ENCODE data around the gene KIAA0513. TPM values are rescaled to one million over a fixed set of nuclear protein-coding genes. Genes with fewer than 3 reads are reported as not detected.

KIAA0513 gene
- total RNA-seq, 4 donors from 2014 or later = 18.5 to 41.3 (median 34.5) TPM

DNA sequence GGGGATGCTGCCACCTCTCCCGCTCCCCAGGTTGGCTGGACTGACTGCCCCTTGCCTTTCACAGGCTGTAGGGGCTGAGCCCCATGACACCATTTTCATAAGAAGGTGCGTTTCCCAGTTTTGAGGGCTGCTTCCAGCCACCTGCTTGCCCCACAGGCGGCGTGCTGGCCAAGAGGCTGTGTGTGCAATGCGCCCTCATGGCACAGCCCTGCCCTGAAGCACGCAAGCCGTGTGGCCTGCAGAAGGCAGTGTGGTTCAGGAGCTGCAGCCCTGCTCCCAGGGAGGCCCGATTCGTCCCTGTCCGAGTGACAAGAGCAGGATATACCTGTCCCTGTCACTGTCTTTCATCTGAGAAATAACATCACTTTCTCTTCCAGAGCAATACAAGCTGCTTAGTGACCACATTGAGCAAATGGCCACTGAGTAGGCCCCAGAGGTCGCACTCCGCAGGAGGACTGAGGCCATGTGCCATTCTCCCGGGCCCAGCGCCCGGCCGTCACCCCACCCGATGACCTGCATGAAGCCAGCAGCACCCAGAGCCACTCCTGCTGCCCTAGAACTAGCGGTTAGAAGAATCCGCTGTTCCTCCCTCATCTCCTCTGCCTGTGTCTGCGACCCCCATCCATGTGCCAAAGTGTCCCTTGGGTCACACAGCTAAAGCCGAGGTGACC is 60.4 kb downstream of the KIAA0513 start:
- Histone ChIP-seq H3K4me1 (peaks cover 0 to 21% (median 16%) of the 10 kb centered on the region in 4 donors), H3K4me3 (no peak overlapping the region), H3K9me3 (no peaks in the 10 kb centered on the region), H3K27me3 (no peaks in the 10 kb centered on the region), H3K36me3 (no peaks in the 10 kb centered on the region), H3K27ac (no peak overlapping the region)
- in situ Hi-C loops (cut with MboI; ENCODE audit: low pct_ligation_motif_present in 1 of 4, low pct_unique_long_range_greater_than_20kb in 1 of 4, low sequenced_read_pairs in 3 of 4) = no loop called here
- TF ChIP-seq, protein P1, sequence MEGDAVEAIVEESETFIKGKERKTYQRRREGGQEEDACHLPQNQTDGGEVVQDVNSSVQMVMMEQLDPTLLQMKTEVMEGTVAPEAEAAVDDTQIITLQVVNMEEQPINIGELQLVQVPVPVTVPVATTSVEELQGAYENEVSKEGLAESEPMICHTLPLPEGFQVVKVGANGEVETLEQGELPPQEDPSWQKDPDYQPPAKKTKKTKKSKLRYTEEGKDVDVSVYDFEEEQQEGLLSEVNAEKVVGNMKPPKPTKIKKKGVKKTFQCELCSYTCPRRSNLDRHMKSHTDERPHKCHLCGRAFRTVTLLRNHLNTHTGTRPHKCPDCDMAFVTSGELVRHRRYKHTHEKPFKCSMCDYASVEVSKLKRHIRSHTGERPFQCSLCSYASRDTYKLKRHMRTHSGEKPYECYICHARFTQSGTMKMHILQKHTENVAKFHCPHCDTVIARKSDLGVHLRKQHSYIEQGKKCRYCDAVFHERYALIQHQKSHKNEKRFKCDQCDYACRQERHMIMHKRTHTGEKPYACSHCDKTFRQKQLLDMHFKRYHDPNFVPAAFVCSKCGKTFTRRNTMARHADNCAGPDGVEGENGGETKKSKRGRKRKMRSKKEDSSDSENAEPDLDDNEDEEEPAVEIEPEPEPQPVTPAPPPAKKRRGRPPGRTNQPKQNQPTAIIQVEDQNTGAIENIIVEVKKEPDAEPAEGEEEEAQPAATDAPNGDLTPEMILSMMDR (IDR thresholded peaks at IDR 0.05) = no peak
- TF ChIP-seq EP300 (IDR thresholded peaks at IDR 0.05; ENCODE audit: low read depth) (no peak), POLR2A (IDR thresholded peaks at IDR 0.05) (no peak), POLR2AphosphoS5 (IDR thresholded peaks at IDR 0.05) (no peak)
- DNase-seq = no peak
- WGBS, 2 donors (ENCODE audit: low coverage in 1 of 2) = 90% methylated on average over 21 of the region's 21 CpGs; no CpG with 5 or more reads in 1 of the 2 donors
- intact Hi-C loops (cut with DNase I; ENCODE audit: low total_unique reads) = no loop called here

DNA sequence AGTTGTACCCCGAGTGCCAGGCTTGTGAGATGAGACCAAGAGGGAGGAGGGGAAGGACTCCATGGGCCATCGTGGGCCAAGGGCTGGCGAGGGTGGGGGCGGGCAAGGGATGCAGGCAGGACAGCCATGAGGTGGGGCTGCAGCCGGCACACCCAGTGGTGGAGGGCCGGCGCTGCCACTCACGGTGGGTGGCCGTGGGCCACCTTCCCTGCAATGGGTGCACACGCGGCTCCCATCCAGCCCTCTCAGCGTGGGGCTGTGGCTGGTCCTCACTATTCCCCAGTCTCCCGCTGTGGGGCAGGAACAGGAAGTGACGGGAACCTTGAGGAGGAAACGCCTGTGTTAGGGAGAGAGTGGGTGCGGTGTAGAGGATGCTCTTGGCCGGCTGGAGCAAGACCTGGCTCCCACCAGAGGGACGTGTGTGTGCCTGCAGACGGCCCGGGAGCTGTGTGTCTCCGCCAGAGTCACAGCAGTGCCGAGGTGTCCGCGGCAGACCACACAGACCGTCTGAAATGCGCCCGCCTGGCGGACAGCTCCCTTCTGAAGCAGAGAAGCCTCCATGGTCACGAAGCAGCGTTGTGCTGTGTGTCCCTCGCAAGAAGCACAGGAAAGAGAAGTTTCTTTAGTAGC is 61.1 kb downstream of the KIAA0513 start:
- Histone ChIP-seq H3K27me3 (no peaks in the 10 kb centered on the region), H3K4me1 (peaks cover 0 to 21% (median 16%) of the 10 kb centered on the region in 4 donors), H3K9me3 (no peaks in the 10 kb centered on the region), H3K36me3 (no peaks in the 10 kb centered on the region), H3K27ac (no peak overlapping the region), H3K4me3 (no peak overlapping the region)
- no peak for DNase-seq
- in situ Hi-C loops (cut with MboI; ENCODE audit: low pct_ligation_motif_present in 1 of 4, low pct_unique_long_range_greater_than_20kb in 1 of 4, low sequenced_read_pairs in 3 of 4) (no loop called here), intact Hi-C loops (cut with DNase I; ENCODE audit: low total_unique reads) (no loop called here)
- TF ChIP-seq, protein P1 (IDR thresholded peaks at IDR 0.05) = no peak
- no peak for TF ChIP-seq POLR2A (IDR thresholded peaks at IDR 0.05)
- no peak for TF ChIP-seq EP300 (IDR thresholded peaks at IDR 0.05; ENCODE audit: low read depth)
- no peak for TF ChIP-seq POLR2AphosphoS5 (IDR thresholded peaks at IDR 0.05)
- WGBS, 2 donors (ENCODE audit: low coverage in 1 of 2) = 85% methylated on average over 31 of the region's 31 CpGs; no CpG with 5 or more reads in 1 of the 2 donors

DNA sequence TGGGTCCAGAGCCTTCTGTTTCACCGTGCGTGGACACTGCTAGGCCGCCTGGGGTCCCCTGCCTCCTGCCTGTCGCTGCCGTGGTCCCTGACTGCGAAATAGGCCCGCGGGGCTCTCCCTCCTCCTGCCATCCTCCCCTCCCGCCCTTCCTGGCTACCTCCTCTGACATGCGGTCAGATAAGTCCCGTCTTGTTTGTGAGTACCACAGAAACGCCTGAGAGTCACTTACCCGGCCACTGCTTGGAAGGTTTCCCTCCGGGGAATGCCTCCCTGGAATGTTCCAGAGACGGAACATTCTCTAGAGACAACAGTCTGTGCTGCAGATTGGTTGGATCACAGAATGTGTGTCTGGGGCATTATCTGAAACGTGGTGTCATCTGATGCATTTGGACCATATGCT is 61.9 kb downstream of the KIAA0513 start:
- Histone ChIP-seq H3K9me3 (no peaks in the 10 kb centered on the region), H3K4me3 (no peak overlapping the region), H3K27ac (no peak overlapping the region), H3K4me1 (peaks cover 0 to 21% (median 16%) of the 10 kb centered on the region in 4 donors), H3K27me3 (no peaks in the 10 kb centered on the region), H3K36me3 (no peaks in the 10 kb centered on the region)
- WGBS, 2 donors (ENCODE audit: low coverage in 1 of 2) = 70 to 89% methylated on average over 2 to 16 of the region's 16 CpGs
- DNase-seq = no peak
- no peak for TF ChIP-seq POLR2AphosphoS5 (IDR thresholded peaks at IDR 0.05)
- no peak for TF ChIP-seq POLR2A (IDR thresholded peaks at IDR 0.05)
- TF ChIP-seq EP300 (IDR thresholded peaks at IDR 0.05; ENCODE audit: low read depth) = no peak
- TF ChIP-seq, protein P1 (IDR thresholded peaks at IDR 0.05) = no peak
- in situ Hi-C loops (cut with MboI; ENCODE audit: low pct_ligation_motif_present in 1 of 4, low pct_unique_long_range_greater_than_20kb in 1 of 4, low sequenced_read_pairs in 3 of 4) = no loop called here
- intact Hi-C loops (cut with DNase I; ENCODE audit: low total_unique reads) = no loop called here

DNA sequence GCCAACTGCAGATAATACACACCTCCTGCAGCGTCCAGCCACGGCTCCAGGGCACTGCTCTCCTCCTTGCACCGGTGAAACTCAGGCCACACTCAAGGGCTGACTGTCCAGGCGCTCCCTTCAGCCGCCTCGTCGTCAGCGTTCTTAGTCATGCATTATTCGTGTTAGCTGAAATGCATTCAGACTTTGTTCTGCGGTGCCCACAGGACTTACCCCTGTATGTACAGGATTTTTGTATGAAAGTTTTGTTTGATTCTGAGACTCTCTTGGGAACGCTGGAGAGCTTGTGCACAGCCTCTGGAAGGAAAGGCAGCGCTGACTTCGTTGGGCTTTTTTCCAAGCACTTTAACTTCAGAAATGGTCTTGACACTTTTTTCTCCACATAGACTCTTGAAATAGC is 62.6 kb downstream of the KIAA0513 start:
- intact Hi-C loops (cut with DNase I; ENCODE audit: low total_unique reads) = no loop called here
- TF ChIP-seq POLR2A (IDR thresholded peaks at IDR 0.05) = no peak
- no peak for TF ChIP-seq EP300 (IDR thresholded peaks at IDR 0.05; ENCODE audit: low read depth)
- TF ChIP-seq, protein P1 (IDR thresholded peaks at IDR 0.05) = no peak
- no peak for TF ChIP-seq POLR2AphosphoS5 (IDR thresholded peaks at IDR 0.05)
- Histone ChIP-seq H3K4me1 (peaks cover 0 to 21% (median 16%) of the 10 kb centered on the region in 4 donors), H3K9me3 (no peaks in the 10 kb centered on the region), H3K4me3 (no peak overlapping the region), H3K27me3 (no peaks in the 10 kb centered on the region), H3K36me3 (no peaks in the 10 kb centered on the region), H3K27ac (no peak overlapping the region)
- 82% methylated on average over 13 of the region's 13 CpGs; no CpG with 5 or more reads in 1 of the 2 donors for WGBS, 2 donors (ENCODE audit: low coverage in 1 of 2)
- in situ Hi-C loops (cut with MboI; ENCODE audit: low pct_ligation_motif_present in 1 of 4, low pct_unique_long_range_greater_than_20kb in 1 of 4, low sequenced_read_pairs in 3 of 4) = no loop called here
- no peak for DNase-seq
